ENCODE measurements around the gene PRKCA. TPM values are rescaled to one million over a fixed set of nuclear protein-coding genes. Genes with fewer than 3 reads are reported as not detected.

PRKCA gene
- total and polyA plus RNA-seq, 2 donors (not counting 3 experiments of a cell fraction or from before 2014, with no cell fraction given) = 7.5 to 34.2 TPM

GRCh38 chr17:66351033-66351432 is 48.6 kb downstream of the PRKCA start:
- H3K27ac ChIP-seq (ENCODE audit: insufficient read depth, low read depth, low read length) = no peak overlapping the region
- H2AFZ ChIP-seq (ENCODE audit: low read depth, low read length) = no peak overlapping the region
- CTCF ChIA-PET = interaction anchor here (0.9 to 1.3 kb wide), 2 partner anchors 10 to 16 kb away, joined by 3 read pairs; no protein-coding TSS in a partner anchor
- dilution Hi-C loops (cut with MboI; ENCODE audit: extremely low pct_ligation_motif_present, low sequenced_read_pairs) (no loop called here), intact Hi-C loops (cut with micrococcal nuclease) (no loop called here)
- H3K4me2 ChIP-seq (ENCODE audit: insufficient read depth, low read length) = no peak overlapping the region
- peaks cover 37% of the 10 kb centered on the region for H3K4me1 ChIP-seq (ENCODE audit: control insufficient read depth, extremely low read depth, insufficient read depth, low read length)
- TF ChIP-seq POLR2AphosphoS5 (IDR thresholded peaks at IDR 0.05; ENCODE audit: insufficient read depth, low read depth, low read length) (no peak), POLR2A (IDR thresholded peaks at IDR 0.05; ENCODE audit: low read depth, low read length) (no peak), GATA2 (IDR thresholded peaks at IDR 0.05; ENCODE audit: insufficient read depth, insufficient read length, low read depth, low read length) (no peak), MYC (IDR thresholded peaks at IDR 0.05; ENCODE audit: low read depth, low read length) (no peak), JUN (IDR thresholded peaks at IDR 0.05; ENCODE audit: borderline replicate concordance, insufficient read depth, insufficient read length, low read depth) (no peak), EZH2 (IDR thresholded peaks at IDR 0.05; ENCODE audit: borderline replicate concordance, low read depth, low read length, severe bottlenecking) (no peak), CTCF (IDR thresholded peaks at IDR 0.05; ENCODE audit: extremely low read depth in 1 of 2, insufficient read depth in 1 of 2, low read depth in 1 of 2, low read length in 2 of 2) (no peak), FOS (IDR thresholded peaks at IDR 0.05; ENCODE audit: borderline replicate concordance, insufficient read depth, low read length) (no peak), MAX (IDR thresholded peaks at IDR 0.05; ENCODE audit: insufficient read depth, insufficient read length) (no peak)
- no peaks in the 10 kb centered on the region for H3K9me3 ChIP-seq (replicated peaks; ENCODE audit: control insufficient read depth, insufficient read depth, low read length)
- H3K9ac ChIP-seq (replicated peaks; ENCODE audit: extremely low read depth, insufficient read depth, low read length) = no peak overlapping the region
- DNase-seq (ENCODE audit: low read depth, low spot score) = no peak
- no peaks in the 10 kb centered on the region for H4K20me1 ChIP-seq (replicated peaks; ENCODE audit: control insufficient read depth, extremely low read depth, insufficient read depth, low read length)
- H3K27me3 ChIP-seq (ENCODE audit: control insufficient read depth in 2 of 2, insufficient read depth in 2 of 2, low read length in 2 of 2) = no peaks in the 10 kb centered on the region
- FAIRE-seq = no peak
- peaks cover 26% of the 10 kb centered on the region for H3K79me2 ChIP-seq (ENCODE audit: control insufficient read depth, insufficient read depth, low read length)
- H3K36me3 ChIP-seq (ENCODE audit: control insufficient read depth in 2 of 2, extremely low read depth in 1 of 2, insufficient read depth in 2 of 2, low read length in 2 of 2) = no peaks in the 10 kb centered on the region
- H3K4me3 ChIP-seq (replicated peaks in 1 of 3; ENCODE audit: insufficient read depth in 1 of 3, low read depth in 1 of 3, low read length in 3 of 3) = no peak overlapping the region
- no TSS peak for BruUV-seq (replicated peaks)
- POLR2A ChIA-PET = no interaction called here
- no peaks in the 10 kb centered on the region for H3K9me1 ChIP-seq (replicated peaks; ENCODE audit: control insufficient read depth, extremely low read depth, insufficient read depth, low read length)

Measured in endothelial cell of umbilical vein (primary cell).